Stimulated activated CD4-positive, alpha-beta T cell treated with anti-CD3 and anti-CD28 coated beads, Interleukin-2, amount 100 ng/mL, for 24 hours (primary cell): ENCODE results near the gene ZNF107.

ENCODE experiments used
- DNase-seq, 2 donors: peaks; one replicate each; pipeline ENCODE4 v3.0.0-alpha.2; 2020

Gene ZNF107

DNA sequence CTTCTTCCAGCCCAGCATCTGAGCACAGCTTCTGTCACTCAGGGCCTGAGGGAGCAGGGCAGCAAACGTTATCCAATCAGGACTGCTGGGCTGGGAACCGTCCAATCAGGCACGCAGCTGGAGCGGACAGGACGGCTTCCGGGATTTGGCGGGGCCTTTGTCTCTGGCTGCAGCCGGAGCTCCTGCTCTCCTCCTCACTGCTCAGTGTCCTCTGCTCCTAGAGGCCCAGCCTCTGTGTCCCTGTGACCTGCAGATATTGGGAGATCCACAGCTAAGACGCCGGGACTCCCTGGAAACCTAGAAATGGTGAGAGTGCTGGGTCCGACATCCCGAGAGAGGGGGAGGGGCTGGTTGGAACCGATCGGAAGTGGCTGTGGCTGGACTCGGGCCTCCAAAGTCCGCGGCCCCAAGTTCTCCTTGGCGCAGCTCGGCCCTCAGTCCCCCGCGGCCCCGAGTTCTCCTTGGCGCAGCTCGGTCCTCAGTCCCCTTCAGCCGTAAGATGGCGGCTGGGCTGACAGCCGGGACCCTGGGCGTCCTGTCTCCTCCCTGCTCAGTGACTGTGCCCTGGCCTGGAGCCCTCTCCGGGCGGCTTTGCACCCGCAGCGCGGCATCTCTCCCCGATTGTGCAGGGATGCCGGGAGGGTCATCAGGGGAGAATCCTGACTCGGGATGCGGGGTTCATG lies at the start of gene ZNF107:
ZNF107 (plus strand) TSS at position 154 of the 683 bp plus-strand sequence; CDS start at position 304, 150 bp downstream.
- peak; percentile 78 to 84 for DNase-seq

DNA sequence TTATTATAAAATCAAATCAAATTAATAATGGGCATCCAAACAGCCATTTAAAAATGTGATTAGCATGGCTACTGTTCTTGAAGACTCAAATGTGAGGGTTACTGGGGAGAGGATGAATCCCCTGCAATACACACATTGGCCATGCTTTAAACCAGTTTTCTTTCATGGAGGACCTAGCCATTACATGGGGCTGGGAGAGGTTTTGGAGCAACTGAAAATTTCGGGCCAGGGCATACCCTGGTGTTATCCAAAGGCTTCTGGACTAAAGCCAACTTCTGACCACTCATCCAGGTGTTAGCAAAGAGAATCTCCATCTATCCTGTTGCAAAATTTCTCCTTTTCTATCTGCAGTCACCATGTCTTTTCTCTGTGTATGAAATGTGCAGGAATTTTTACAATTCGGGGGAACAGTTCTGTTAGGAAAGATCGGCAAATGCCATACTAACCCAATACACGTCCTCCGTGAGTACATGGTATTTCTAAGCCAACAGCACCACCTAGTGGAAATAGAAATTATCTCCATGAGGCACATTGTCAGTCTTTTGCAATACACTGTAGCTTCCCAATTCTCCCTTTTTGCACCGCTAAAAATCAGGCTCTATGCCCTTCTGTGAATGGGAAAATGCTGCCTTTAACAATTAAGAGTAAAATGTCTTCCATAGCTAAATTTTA lies 47.0 kb upstream of the ZNF107 start:
- peak in 1 of 2 donors; percentile 20 for DNase-seq

DNA sequence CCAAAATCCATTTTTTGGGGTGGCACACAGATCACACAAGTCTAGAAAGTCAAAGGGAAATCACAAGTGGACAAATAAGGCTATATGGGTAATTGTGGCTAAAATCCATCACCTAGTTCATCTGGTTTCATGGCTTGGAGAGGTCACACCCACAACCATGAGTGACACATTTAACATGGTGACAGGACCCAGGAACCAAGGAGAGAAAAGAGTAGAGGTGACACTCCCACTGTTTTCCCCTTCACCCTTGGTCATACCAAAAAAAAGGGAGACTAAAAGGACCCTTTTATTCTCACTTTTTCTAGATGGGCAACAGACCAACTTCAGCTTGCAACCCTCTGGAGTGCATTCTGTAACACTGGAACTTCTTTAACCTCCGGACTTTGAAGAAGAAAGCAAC lies 46.2 kb upstream of the ZNF107 start:
- no peak for DNase-seq

DNA sequence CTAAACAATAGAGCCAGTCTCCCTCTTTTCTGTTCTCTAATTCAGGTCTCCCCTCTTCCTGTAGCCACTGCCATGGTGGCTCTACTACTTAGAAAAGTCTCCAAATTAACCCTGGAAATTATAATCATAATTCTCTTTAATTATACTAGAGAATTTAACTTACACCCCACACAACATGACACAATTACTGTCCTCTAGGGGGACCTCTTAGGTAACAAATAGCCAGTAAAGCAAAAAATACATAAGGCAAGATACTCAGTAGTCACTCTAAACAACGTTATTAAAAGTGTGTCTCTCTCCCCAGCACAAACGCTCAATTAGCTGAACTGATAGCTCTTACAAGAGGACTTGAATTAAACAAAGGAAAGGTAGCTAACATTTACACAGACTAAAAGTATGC lies 44.3 kb upstream of the ZNF107 start:
- no peak for DNase-seq

DNA sequence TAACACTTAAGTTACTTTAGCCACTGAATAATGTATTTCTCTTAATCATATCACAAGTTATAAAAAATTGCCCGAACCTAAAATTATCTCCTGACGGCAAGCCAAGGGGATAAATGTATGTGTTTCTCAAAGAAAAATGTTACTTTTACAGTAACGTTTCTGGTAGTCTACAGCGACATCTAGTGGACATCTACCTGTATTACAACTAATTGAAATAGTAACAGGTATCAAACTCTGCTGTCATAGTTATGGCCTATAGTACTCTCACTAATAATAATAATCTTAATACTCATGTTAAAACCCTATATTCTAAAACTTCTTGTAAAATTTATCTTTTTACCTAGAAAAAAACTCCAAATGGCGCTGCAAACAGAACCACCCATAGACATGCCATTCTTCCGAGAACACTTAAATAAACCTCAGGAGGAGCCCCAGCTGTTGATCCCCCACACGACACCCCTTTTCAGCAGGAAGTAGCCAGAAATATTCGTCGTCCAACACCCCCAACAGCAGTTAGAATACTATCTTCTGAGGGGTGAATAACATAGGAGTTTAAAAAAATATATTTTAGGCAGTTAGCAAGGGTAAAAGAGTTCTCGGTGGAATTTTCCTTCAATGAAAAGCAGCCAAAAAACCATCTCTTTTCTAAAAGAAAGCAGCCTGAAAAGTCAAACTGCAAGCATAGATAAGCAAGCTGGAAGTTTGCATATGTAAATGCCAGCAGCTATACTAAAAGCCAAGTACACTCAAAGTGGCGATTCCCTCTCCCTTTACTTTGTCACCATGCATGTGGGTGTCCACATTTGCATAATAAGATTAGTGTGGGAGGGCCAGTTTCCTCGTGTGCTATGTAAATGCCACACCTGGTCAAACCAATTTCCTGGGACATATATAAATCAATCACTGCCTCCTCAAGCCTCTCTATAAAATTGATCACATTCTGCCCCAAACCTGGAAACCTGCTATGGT lies 40.5 kb upstream of the ZNF107 start:
- DNase-seq = no peak

DNA sequence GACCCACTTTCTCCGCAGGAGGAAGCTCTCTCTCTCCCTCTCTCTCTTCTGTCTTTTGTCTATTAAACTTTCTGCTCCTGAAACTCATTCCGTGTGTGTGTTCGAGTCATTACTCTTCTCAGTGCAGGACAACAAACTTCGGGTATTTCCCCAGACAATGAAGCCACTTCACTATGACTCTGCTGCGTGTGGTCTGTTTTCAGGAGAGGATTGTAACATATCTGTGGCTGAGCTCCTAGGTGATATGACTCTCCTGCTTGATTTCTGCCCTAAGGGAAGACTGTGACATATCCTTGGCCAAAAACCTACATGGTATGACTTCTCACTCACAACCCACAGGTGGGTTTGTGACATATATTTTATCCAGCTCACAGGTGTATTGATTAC lies 39.9 kb upstream of the ZNF107 start:
- DNase-seq = no peak

DNA sequence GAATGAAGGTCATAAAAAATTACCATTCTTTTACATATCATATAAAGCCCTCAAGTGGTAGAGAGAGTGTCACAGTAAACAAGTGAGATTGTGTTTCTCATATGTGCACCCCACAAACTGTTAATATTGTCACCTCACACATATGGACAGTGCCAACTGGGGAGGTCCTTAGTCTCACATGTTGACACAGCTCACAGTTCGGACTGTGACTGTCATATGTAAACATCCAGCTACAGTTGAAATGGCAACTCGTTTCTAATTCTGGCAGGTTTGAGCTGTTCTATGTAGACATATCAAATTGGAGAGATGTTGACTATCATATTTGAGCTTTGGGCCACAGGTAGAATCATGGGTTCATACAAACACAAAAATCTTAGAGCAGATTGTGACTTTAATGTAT lies 39.4 kb upstream of the ZNF107 start:
- no peak for DNase-seq

DNA sequence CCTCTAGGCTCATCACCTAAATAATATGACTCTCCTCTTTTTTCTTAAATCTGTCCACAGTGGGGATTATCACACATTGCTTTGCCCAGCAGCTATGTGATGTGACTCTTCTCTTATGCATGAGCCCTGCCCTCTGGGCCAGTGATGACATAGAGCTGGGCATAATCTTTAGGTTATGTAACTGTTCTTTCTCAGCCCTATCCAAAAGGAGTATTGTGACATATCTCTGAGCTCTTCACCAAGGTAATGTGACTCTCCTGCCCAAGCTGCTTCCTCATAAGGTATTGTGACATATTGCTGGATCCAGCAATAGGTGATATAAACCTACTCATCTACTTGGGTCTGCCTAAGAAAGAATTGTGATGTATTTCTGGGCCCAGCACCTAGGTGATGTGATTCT lies 37.7 kb upstream of the ZNF107 start:
- DNase-seq = no peak

DNA sequence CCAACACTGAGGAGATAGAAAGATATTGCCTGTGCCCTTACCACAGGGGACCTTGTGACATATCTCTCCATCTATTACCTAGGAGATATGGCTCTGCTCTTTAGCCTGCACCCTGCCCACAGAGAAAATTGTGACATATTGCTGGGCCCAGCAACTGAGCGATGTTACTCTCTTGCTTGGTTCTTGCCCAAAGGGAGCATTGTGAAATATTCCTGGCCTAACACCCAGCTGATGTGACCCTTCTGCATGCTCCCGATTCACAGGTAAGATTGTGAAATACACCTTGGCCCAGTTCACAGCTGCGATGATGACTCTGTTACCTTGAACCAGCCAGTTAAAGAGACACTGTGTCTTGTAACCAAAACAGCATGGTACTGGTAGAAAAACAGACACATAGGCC lies 37.2 kb upstream of the ZNF107 start:
- DNase-seq = no peak

DNA sequence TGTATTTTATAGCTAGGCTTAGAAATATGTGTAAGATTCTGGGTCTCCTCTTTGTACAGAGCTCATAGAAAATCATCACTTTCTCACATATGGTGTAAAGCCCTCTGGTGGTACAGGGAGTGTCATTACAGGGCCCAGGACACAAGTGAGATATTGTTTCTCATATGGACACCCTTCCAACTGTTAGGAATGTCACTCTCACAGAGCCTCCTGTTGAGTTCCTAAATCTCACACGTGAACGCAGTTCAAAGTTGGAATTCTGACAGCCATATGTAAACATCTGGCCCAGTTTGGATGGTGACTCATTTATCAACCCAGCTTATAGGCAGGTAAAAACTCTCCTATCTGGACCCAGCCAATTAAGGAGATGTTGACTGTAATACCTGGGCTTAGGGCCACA lies 35.4 kb upstream of the ZNF107 start:
- DNase-seq = no peak

DNA sequence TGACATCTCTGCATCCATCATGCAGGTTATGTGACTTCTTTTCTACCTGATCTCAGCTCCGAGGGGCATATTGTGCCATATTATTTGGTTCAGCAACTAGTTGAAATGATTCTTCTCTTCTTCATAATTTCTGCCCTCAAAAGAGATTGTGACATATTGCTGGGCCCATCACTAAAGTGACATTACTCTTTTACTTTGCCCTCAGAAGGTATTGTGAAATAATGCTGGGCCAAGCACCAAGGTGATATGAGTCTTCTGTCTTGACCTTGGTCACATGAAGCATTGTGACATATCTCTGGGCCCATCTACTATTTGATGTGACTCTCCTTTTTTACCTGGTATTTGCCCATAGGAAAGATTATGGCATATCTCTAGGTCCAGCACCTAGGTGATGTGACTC lies 33.9 kb upstream of the ZNF107 start:
- no peak for DNase-seq

DNA sequence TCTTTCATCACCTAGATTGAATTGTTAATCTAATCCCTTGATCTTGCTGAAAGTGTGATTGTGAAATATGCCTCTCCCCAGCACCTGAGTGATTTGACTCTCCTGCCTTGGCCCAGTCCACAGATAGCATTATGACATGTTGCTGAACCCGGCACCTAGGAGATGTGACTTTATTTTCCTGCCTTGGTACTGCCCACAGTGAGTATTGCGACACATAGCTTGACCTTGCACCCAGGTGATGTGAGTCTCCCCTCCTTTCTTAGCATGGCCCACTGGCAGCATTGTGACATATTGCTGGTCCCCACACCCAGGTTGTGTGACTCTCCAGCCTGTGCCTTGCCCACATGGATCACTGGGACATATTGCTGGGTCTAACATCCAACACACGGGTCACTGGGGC lies 32.5 kb upstream of the ZNF107 start:
- DNase-seq = no peak

DNA sequence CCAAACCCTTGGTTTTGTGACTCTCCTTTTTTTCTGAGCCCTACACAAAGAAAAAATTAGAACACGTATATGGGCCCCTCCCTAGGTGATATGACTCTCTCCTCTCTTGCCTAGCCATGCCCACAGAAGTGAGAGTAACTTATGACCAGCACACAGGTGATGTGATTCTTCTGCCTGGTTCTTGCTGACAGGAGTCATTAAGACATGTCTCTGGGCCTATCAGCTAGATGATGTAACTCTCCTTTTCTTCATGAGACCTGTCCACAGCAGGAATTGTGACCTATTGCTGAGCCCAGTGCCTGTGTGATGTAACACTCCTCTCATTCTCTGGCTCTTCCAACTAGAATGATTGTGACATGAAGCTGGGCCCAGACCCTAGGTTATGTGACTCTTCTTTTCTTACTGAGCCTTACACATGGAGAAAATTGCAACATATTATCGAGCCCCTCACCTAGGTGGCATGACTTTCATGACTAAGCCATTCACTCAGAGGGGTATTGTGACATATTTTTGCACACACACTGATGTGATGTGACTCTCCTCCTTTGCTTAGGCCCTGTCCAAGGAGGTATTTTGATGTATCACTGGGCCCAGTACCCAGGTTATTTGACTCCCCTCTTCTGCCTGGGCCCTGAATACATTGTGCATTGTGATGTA lies 31.4 kb upstream of the ZNF107 start:
- no peak for DNase-seq

DNA sequence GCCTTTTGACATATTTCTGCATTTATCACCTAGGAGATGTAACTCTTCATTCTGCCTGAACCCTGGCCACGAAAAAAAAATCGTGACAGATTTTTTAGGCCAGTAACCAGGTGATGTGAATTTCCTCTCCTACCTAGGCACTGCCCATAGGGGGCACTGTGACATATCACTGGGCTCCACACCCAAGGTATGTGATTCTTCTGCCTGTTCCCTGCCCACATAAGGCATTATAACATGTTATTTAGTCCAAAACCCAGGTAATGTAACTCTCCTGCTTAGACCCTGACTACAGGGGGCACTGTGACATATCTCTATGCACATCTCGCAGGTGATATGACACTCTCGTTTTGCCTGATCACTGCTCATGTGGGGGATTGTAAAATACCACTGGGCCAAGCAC lies 29.5 kb upstream of the ZNF107 start:
- peak in 1 of 2 donors; percentile 18 for DNase-seq

DNA sequence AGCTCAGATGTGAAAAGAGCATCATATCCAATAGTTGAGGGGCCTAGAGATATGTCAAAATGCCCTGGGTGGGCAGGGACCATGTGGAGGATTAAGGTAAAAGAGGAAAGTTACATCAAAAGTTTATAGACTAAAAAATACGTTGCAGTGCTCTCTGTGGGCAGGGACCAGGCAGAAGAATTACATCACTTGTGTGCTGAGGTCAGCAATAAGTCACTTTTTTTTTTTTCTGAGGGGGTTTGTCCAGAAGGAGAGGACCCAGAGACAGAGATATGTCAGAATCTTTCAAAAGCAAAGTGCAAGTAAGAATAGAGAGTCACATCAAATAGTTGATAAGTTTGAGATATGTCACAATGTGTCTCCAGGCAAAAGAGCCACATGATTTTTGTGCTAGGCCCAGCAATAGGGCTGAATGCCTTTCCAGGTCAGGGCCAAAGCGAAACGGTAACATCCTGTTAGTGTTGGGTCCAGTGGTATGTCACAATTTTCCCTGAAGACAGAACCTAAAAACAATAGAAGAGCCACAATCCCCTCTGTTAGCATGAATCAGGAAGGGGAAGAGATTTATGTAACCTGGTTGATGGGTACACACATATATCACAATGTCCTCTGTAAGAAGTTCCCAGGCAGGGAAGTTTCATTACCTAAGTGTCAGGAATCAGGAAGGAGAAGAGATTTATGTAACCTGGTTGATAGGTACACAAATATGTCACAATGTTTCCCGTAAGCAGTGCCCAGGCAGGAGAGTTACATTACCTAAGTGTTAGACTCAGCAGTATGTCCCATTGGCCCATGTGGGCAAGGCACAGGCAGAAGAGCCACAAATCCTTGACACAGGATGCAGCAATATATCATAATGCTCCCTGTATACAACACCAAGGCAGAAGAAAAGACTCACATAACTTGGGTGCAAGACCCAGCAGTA lies 28.1 kb upstream of the ZNF107 start:
- DNase-seq = no peak

DNA sequence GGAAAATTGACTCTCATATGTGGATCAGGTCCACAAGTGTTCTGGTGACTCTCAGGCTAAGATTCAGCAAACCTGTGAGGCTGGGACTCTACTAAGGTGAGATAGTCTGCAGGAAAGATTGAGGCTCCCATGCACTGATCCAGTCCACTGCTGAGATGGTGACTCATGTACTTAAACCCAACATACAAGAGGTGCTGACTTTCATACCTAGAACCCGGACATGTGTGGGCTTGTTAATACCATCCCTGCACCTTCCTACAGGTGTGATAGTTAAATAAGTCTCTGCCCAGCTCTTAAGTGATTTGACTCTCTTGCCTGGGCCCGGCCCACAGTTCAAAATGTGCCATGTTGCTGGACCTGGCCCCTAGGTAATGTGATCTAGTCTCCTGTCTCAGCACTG lies 27.1 kb upstream of the ZNF107 start:
- no peak for DNase-seq

DNA sequence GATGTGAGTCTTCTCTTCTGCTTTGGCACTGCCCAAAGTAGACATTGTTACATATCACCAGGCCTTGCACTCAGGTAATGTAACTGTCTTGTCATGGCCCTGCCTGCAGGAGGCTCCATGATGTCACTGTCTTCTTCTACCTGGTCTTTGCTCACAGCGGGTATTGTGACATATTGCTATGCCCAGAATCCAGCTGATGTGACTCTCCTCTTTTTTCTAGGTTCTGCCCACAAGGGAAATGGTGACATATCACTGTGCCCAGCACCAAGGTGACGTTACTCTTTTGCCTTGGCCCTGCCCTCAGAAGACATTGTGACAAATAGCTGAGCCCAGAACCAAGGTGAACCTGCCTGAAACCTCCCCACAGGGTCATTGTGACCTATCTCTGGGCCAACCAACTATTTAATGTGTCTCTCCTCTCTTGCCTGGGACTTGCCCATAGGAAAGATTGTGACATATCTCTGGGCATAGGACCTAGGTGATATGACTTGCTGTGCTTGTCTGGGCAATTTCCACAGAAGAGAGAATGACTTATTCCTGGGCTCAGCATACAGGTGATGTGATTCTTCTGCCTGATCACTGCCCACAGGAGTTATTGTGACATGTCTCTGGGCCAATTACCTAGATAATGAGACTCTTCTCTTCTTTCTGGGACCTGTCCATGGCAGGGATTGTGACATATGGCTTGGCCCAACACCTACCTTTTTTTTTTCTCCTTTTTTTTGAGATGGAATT lies 26.5 kb upstream of the ZNF107 start:
- DNase-seq = no peak

DNA sequence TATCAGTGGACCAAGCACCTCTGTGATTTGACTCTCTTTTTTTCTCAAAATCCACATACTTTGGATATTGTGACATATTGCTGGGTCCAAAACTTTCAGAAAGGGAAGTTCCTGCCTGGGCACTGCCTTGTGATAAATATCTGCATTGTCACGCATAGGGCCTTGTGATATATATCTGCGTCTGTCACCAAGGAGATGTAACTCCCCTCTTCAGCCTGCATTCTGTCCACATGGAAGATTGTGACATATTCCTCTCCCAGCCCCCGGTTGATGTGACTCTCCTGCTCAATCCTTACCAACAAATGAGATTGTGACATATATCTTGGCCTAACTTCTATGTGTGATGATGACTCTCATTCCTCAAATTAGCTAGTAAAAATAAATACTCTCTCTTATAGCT lies 25.4 kb upstream of the ZNF107 start:
- DNase-seq = no peak

DNA sequence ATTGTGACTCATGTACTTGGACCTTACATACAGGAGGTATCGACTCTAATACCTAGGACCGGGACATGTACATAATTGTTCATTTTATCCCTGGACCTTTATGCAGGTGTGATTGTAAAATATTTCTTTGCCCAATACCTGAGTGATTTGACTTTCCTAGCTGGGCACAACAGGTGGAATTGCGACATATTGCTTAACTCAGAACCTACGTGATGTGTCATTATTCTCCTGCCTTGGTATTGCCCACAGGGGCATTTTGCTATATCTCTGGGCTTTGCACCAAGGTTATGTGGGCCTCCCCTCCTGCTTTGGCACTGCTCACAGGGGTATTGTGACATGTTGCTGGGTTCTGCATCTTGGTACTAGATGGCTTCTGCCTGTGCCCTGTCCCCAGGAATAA lies 23.9 kb upstream of the ZNF107 start:
- no peak for DNase-seq

DNA sequence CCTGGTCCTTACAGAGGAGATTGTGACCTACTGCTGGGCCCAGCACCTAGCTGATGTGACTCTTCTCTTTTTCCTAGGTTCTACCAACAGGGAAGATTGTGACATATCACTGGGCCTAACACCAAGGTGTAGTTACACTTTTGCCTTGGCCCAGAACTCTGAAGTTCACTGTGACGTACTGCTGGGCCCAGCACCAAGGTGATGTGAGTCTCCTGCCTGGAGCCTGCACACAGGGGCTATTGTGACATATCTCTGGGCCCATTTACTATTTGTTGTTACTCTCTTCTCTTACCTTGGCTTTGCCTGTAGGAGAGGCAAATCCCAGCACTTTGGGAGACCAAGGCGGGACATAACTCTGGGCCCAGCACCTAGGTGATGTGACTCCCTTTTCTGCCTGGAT lies 23.1 kb upstream of the ZNF107 start:
- DNase-seq = no peak

DNA sequence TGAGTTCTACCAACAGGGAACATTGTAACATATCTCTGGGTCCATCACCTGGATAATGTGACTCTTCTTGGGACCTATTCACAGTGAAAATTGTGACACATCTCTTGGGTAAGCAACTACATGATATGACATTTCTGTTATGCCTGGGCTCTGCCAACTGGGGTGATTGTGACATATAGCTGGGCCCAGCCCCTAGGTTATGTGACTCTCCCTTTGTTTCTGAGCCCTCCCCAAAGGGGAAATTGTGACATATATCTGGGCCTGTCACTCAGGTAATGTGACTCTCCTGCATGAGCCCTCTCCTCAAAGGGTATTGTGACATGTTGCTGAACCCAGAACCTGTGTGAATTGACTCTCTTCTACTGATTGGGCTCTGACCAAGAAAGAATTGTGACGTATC lies 22.4 kb upstream of the ZNF107 start:
- DNase-seq = no peak
